ENCODE data around the gene JUP.

JUP gene

GRCh38 chr17:41794540-41794975 is 8.0 kb upstream of the JUP start:
- no peak for TF ChIP-seq CTCF (IDR thresholded peaks at IDR 0.05; ENCODE audit: low read depth, low read length)
- H3K4me3 ChIP-seq (ENCODE audit: low read depth, low read length): no peak overlapping the region

DNA sequence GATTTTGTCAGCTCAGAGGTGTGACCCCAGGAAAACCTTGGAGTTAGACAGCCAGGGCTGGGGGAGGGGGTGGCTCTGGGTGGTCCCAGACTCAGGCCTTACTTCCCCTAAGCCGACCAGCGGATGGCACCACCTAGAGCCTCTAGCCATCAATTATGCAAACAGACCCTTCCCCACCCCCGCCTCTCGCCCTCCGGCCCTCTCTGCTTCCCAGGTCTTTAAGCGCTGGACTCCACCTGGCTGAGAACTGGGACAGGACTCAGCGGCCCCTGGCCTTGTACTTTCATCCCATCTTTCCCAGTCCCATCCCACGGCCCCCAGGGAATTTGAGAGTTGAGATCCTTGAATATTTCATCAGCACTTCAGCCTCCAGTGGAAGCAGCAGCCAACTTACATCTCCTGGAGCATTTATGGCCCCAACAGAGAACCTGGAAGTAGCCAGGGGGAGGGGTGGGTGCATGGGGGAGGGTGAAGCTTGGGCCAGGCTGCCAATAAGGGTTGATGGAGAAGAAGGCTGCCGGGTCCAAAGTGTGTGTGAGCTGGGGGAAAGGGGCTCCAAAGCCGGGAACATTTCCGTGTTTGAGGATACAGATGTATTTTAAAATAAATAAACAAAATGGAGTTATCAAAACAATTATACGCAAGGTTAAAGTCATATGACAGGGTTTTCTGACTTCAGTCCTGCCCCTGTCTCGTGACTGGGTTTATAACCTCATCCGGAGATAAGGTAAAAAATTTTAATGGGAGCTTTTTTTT is 7.5 kb upstream of the JUP start:
- no peak overlapping the region for H3K4me3 ChIP-seq (ENCODE audit: low read depth, low read length)
- TF ChIP-seq CTCF (IDR thresholded peaks at IDR 0.05; ENCODE audit: low read depth, low read length): no peak

- TF ChIP-seq CTCF (IDR thresholded peaks at IDR 0.05; ENCODE audit: low read depth, low read length): no peak
- no peak overlapping the region for H3K4me3 ChIP-seq (ENCODE audit: low read depth, low read length)
These were observed 6.6 kb upstream of the JUP start for GRCh38 chr17:41792845-41793783.

DNA sequence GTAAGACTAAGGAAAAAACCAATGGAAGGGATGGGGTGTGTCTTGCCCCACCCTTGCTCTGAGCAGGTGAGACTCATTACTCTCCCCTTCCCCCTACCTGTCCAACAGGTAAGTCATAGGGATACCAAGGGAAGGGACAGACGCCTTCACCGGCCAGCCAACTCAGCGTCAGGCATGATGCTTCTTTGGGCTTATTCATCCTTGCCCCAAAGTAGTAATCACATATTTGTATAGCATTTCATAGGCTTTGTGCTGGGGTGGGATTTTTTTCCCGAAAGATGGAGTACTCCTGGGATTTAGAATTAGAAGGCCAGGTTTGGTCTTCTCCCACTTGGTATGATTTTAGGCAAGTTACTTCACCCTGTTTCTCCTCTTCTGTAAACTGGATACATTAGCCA is 509 bp upstream of the JUP start:
- H3K4me3 ChIP-seq (ENCODE audit: low read depth, low read length): no peak overlapping the region
- TF ChIP-seq CTCF (IDR thresholded peaks at IDR 0.05; ENCODE audit: low read depth, low read length): no peak

DNA sequence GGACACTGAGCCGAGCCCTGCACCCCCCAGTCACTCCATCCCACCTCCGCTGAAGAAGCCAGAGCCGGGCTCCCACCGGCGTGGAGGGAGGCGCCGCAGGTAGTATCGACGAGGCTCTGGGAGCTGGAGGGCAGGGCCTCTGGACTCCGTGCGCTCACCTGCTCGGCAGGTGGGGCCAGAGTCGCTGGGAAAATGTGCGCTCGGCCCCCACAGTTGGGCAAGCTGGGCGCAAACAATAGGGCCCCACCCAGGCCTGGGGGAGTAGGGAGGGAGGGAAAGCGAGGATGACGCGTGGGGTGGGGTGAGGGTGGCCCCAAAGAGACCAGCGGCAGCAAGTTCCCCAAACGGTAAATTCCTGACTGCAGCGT is 668 bp downstream of the JUP start:
- TF ChIP-seq CTCF (IDR thresholded peaks at IDR 0.05; ENCODE audit: low read depth, low read length): no peak

GRCh38 chr17:41785091-41785858 is 1.2 kb downstream of the JUP start:
- H3K4me3 ChIP-seq (ENCODE audit: low read depth, low read length): peak overlapping the region; percentile 61
- TF ChIP-seq CTCF (IDR thresholded peaks at IDR 0.05; ENCODE audit: low read depth, low read length): no peak

More for the DNA sequence above, 668 bp downstream of the JUP start:
- H3K4me3 ChIP-seq (ENCODE audit: low read depth, low read length): peak overlapping the region; percentile 61
